WTC11 (cell line): ENCODE results near the gene CERS3. TPM values are rescaled to one million over a fixed set of nuclear protein-coding genes. Genes with fewer than 3 reads are reported as not detected.

Experiments used
- ATAC-seq: fragments of 200-7000 bp; cut with Tn5 transposase; 2 replicates; pipeline ENCODE4 v1.10.0; 2021; ENCODE audit warnings: mild to moderate bottlenecking, moderate library complexity
- CTCF ChIA-PET: fragments of 300-600 bp; sonication (Branson Sonifier 250); formaldehyde crosslinking; loops from one replicate; lab custom pipeline; 2021; ENCODE audit warnings: antibody characterized with exemption; lab: Charles Lee
- POLR2A ChIA-PET: fragments of 350-600 bp; sonication (Branson Sonifier 250); formaldehyde crosslinking; loops from one replicate; lab custom pipeline; 2021; ENCODE audit warnings: antibody characterized with exemption; lab: Charles Lee
- DNase-seq: peaks from one replicate; pipeline ENCODE4 v3.0.0; 2021; ENCODE audit warnings: low spot score
- H3K27ac Mint-ChIP-seq: 2 replicates; pipeline ENCODE4 v1.8.0; 2021; ENCODE audit warnings: mixed read lengths
- H3K27me3 Mint-ChIP-seq: 2 replicates; pipeline ENCODE4 v1.8.0; 2021; ENCODE audit warnings: low read depth, mild to moderate bottlenecking, moderate library complexity, mixed read lengths
- H3K36me3 Mint-ChIP-seq: 2 replicates; pipeline ENCODE4 v1.8.0; 2021; ENCODE audit warnings: mixed read lengths
- H3K4me1 Mint-ChIP-seq: 2 replicates; pipeline ENCODE4 v1.8.0; 2022; ENCODE audit warnings: mixed read lengths
- H3K4me3 Mint-ChIP-seq: 2 replicates; pipeline ENCODE4 v1.8.0; 2021; ENCODE audit warnings: mild to moderate bottlenecking, moderate library complexity, mixed read lengths
- H3K9me3 Mint-ChIP-seq: 2 replicates; pipeline ENCODE4 v1.8.0; 2021; ENCODE audit warnings: mixed read lengths
- AR ChIP-seq: fragments of 250-450 bp; sonication (Bioruptor Pico); IDR thresholded peaks from 2 replicates; pipeline ENCODE4 v1.9.0; 2021; ENCODE audit warnings: mild to moderate bottlenecking
- CREM ChIP-seq: sonication (generic); formaldehyde crosslinking; IDR thresholded peaks from 2 replicates; pipeline ENCODE4 v1.8.1; 2022; ENCODE audit warnings: mild to moderate bottlenecking, missing genetic modification reagents, moderate library complexity
- CTCF ChIP-seq: fragments of 200-600 bp; IDR thresholded peaks from 2 replicates; pipeline ENCODE4 v1.8.0; 2022; ENCODE audit warnings: antibody characterized with exemption
- E2F1 ChIP-seq: sonication (generic); formaldehyde crosslinking; IDR thresholded peaks from 2 replicates; pipeline ENCODE4 v1.8.0; 2022; ENCODE audit warnings: mild to moderate bottlenecking, missing genetic modification reagents
- ETV6 ChIP-seq: sonication (generic); formaldehyde crosslinking; IDR thresholded peaks from 2 replicates; pipeline ENCODE4 v1.8.1; 2022; ENCODE audit warnings: mild to moderate bottlenecking, missing genetic modification reagents
- FOXJ3 ChIP-seq: sonication (generic); formaldehyde crosslinking; IDR thresholded peaks from 2 replicates; pipeline ENCODE4 v1.9.0; 2021; ENCODE audit warnings: missing genetic modification reagents, mild to moderate bottlenecking, borderline replicate concordance
- FOXK1 ChIP-seq: sonication (generic); formaldehyde crosslinking; IDR thresholded peaks from 2 replicates; pipeline ENCODE4 v1.8.0; 2022; ENCODE audit warnings: mild to moderate bottlenecking, moderate library complexity, missing genetic modification reagents
- GABPB1 ChIP-seq: sonication (generic); formaldehyde crosslinking; IDR thresholded peaks from 2 replicates; pipeline ENCODE4 v1.8.1; 2023; ENCODE audit warnings: mild to moderate bottlenecking, missing genetic modification reagents
- IRF1 ChIP-seq: sonication (generic); formaldehyde crosslinking; IDR thresholded peaks from 2 replicates; pipeline ENCODE4 v1.8.0; 2023; ENCODE audit warnings: missing genetic modification reagents
- JAZF1 ChIP-seq: fragments of 250-450 bp; sonication (Bioruptor Pico); IDR thresholded peaks from 2 replicates; pipeline ENCODE4 v1.9.0; 2021; ENCODE audit warnings: moderate library complexity, mild to moderate bottlenecking, inconsistent platforms
- NFYB ChIP-seq: sonication (generic); formaldehyde crosslinking; conservative IDR thresholded peaks from 2 replicates; pipeline ENCODE4 v1.8.0; 2022; ENCODE audit warnings: low read depth, missing genetic modification reagents
- NR1H2 ChIP-seq: sonication (generic); formaldehyde crosslinking; IDR thresholded peaks from 2 replicates; pipeline ENCODE4 v1.9.0; 2021; ENCODE audit warnings: mild to moderate bottlenecking, moderate library complexity, missing genetic modification reagents
- NR3C1 ChIP-seq: sonication (generic); formaldehyde crosslinking; conservative IDR thresholded peaks from 2 replicates; pipeline ENCODE4 v1.8.1; 2023; ENCODE audit warnings: low read depth, mild to moderate bottlenecking, missing genetic modification reagents
- TCF7 ChIP-seq: sonication (generic); formaldehyde crosslinking; IDR thresholded peaks from 2 replicates; pipeline ENCODE4 v1.8.0; 2022; ENCODE audit warnings: mild to moderate bottlenecking, low read depth, missing genetic modification reagents, moderate library complexity
- ZMAT4 ChIP-seq: fragments of 250-450 bp; sonication (Bioruptor Pico); IDR thresholded peaks from 2 replicates; pipeline ENCODE4 v1.9.0; 2021; ENCODE audit warnings: mild to moderate bottlenecking
- ZNF263 ChIP-seq: sonication (generic); formaldehyde crosslinking; IDR thresholded peaks from 2 replicates; pipeline ENCODE4 v1.8.1; 2022; ENCODE audit warnings: low read depth, mild to moderate bottlenecking, moderate library complexity, missing genetic modification reagents
- ZNF416 ChIP-seq: fragments of 250-450 bp; sonication (Bioruptor Pico); IDR thresholded peaks from 2 replicates; pipeline ENCODE4 v1.9.0; 2021; ENCODE audit warnings: mild to moderate bottlenecking, inconsistent platforms
- ZNF423 ChIP-seq: fragments of 250-450 bp; sonication (Bioruptor Pico); IDR thresholded peaks from 2 replicates; pipeline ENCODE4 v2.1.2; 2022; ENCODE audit warnings: mild to moderate bottlenecking, moderate library complexity
- ZSCAN18 ChIP-seq: fragments of 250-450 bp; sonication (Bioruptor Pico); IDR thresholded peaks from 2 replicates; pipeline ENCODE4 v2.1.2; 2022; ENCODE audit warnings: mild to moderate bottlenecking, moderate library complexity
- total RNA-seq: library from RNA; stranded (reverse); gene quantifications from 3 replicates; pipeline ENCODE4 v1.2.3, GENCODE V29; 2021

CERS3 gene
- total RNA-seq, 1 experiment from 2014 or later: 0.74 TPM

- no peak for TF ChIP-seq NR3C1 (CRISPR knock-in tag)
Observed at GRCh38 chr15:100495861-100496260, 32.9 kb downstream of the CERS3 start (continued).

DNA sequence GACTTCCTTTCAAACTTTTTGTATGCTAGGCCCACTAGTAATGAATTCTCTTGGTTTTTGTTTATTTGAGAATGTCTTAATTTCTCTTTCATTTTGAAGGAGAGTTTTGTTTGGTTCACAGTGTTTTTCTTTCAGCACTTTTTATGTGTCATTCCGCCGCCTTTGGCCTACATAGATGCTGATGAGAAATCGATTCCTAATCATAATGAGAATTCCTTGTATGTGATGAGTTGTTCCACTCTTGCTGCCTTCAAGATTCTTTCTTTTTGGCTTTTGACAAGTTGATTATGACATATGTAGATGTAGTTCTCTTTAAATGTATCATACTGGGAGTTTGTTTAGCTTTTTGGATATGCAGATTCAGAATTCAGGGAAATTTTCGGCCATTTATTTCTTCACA, 35.5 kb downstream of the CERS3 start:
- ATAC-seq (no peak), DNase-seq (no peak)
- Mint-ChIP-seq H3K27me3 (no peaks in the 10 kb centered on the region), H3K27ac (no peak overlapping the region), H3K9me3 (no peaks in the 10 kb centered on the region), H3K4me3 (no peak overlapping the region), H3K36me3 (no peaks in the 10 kb centered on the region), H3K4me1 (no peaks in the 10 kb centered on the region)
- TF ChIP-seq FOXK1 (CRISPR knock-in tag) (no peak), JAZF1 (CRISPR knock-in tag) (no peak)
- POLR2A ChIA-PET: no interaction called here
- CTCF ChIA-PET: no interaction called here

GRCh38 chr15:100484443-100484842, 44.3 kb downstream of the CERS3 start:
- POLR2A ChIA-PET: no interaction called here
- Mint-ChIP-seq H3K4me1 (peaks cover 4% of the 10 kb centered on the region; the same call in 1 of the 2 replicates), H3K36me3 (no peaks in the 10 kb centered on the region), H3K27me3 (no peaks in the 10 kb centered on the region), H3K4me3 (no peak overlapping the region), H3K27ac (no peak overlapping the region), H3K9me3 (peaks cover 7% of the 10 kb centered on the region)
- DNase-seq (no peak), ATAC-seq (no peak)
- TF ChIP-seq E2F1 (no peak), CREM (no peak), ETV6 (CRISPR knock-in tag) (no peak), ZNF423 (no peak), FOXJ3 (CRISPR knock-in tag) (no peak), GABPB1 (CRISPR knock-in tag) (no peak), IRF1 (CRISPR knock-in tag) (no peak), TCF7 (CRISPR knock-in tag) (no peak), FOXK1 (CRISPR knock-in tag) (no peak), ZMAT4 (CRISPR knock-in tag) (no peak), ZNF416 (CRISPR knock-in tag) (no peak), NR1H2 (no peak)
- CTCF ChIA-PET: interaction anchor here (0.9 kb wide), 1 partner anchor 134 kb away, joined by 4 read pairs; no protein-coding TSS in a partner anchor

- peaks cover 4% of the 10 kb centered on the region; the same call in 1 of the 2 replicates for H3K4me1 Mint-ChIP-seq
- CTCF ChIA-PET: no interaction called here
- peaks cover 9% of the 10 kb centered on the region for H3K36me3 Mint-ChIP-seq
- DNase-seq: no peak
- no peak for ATAC-seq
- POLR2A ChIA-PET: no interaction called here
- H3K27me3 Mint-ChIP-seq: no peaks in the 10 kb centered on the region; the same call in 1 of the 2 replicates
- no peak overlapping the region for H3K27ac Mint-ChIP-seq
- peaks cover 17% of the 10 kb centered on the region for H3K9me3 Mint-ChIP-seq
- TF ChIP-seq AR (CRISPR knock-in tag): no peak
- TF ChIP-seq NFYB (CRISPR knock-in tag): no peak
- TF ChIP-seq ZSCAN18 (CRISPR knock-in tag): no peak
- TF ChIP-seq ZNF263 (CRISPR knock-in tag): no peak
- no peak for TF ChIP-seq CTCF
- H3K4me3 Mint-ChIP-seq: no peak overlapping the region
Observed at GRCh38 chr15:100483370-100483769, 45.4 kb downstream of the CERS3 start.
